Stimulated activated CD4-positive, alpha-beta T cell treated with anti-CD3 and anti-CD28 coated beads, Interleukin-15, amount 100 ng/mL, for 1 hour (primary cell): Measurements from ENCODE around the gene ARHGEF6.

ENCODE experiments used
- DNase-seq, 2 donors: peaks; one replicate each; pipeline ENCODE4 v3.0.0-alpha.2; 2020; ENCODE audit warnings: low read depth in 1 of 2, low spot score in 1 of 2

ARHGEF6 gene

GRCh38 chrX:136747003-136747986 lies 33.4 kb downstream of the ARHGEF6 start:
- no peak for DNase-seq

GRCh38 chrX:136745215-136746173 lies 35.2 kb downstream of the ARHGEF6 start:
- DNase-seq = no peak

- DNase-seq = no peak
Measured at GRCh38 chrX:136742721-136743379, 37.9 kb downstream of the ARHGEF6 start.

GRCh38 chrX:136738049-136738729 lies 42.5 kb downstream of the ARHGEF6 start:
- DNase-seq = no peak

- DNase-seq = no peak
Measured at GRCh38 chrX:136736690-136737089, 44.0 kb downstream of the ARHGEF6 start.

GRCh38 chrX:136735601-136736000 lies 45.1 kb downstream of the ARHGEF6 start:
- DNase-seq = no peak

- no peak for DNase-seq
Measured at GRCh38 chrX:136733613-136734012, 47.1 kb downstream of the ARHGEF6 start.

GRCh38 chrX:136731798-136732197 lies 48.9 kb downstream of the ARHGEF6 start:
- no peak for DNase-seq

- no peak for DNase-seq
Measured at GRCh38 chrX:136731207-136731782, 49.4 kb downstream of the ARHGEF6 start.

- no peak for DNase-seq
Measured at GRCh38 chrX:136728393-136728792, 52.3 kb downstream of the ARHGEF6 start.

- no peak for DNase-seq
Measured at GRCh38 chrX:136725441-136726104, 55.2 kb downstream of the ARHGEF6 start.

GRCh38 chrX:136718091-136718490 lies 62.6 kb downstream of the ARHGEF6 start:
- DNase-seq = no peak

- no peak for DNase-seq
Measured at GRCh38 chrX:136714626-136715599, 65.8 kb downstream of the ARHGEF6 start.

- DNase-seq = no peak
Measured at GRCh38 chrX:136712650-136713310, 68.0 kb downstream of the ARHGEF6 start.

GRCh38 chrX:136711147-136711546 lies 69.6 kb downstream of the ARHGEF6 start:
- DNase-seq = no peak

GRCh38 chrX:136710325-136710951 lies 70.3 kb downstream of the ARHGEF6 start:
- no peak for DNase-seq

- DNase-seq = no peak
Measured at GRCh38 chrX:136708348-136708747, 72.4 kb downstream of the ARHGEF6 start.
